Medulla oblongata (tissue), 1 donor: ENCODE measurements around the gene IVL.

ENCODE experiments used
- DNase-seq: peaks from one replicate; pipeline ENCODE4 v3.0.0-alpha.2; 2015; ENCODE audit errors: extremely low spot score

The IVL gene

DNA sequence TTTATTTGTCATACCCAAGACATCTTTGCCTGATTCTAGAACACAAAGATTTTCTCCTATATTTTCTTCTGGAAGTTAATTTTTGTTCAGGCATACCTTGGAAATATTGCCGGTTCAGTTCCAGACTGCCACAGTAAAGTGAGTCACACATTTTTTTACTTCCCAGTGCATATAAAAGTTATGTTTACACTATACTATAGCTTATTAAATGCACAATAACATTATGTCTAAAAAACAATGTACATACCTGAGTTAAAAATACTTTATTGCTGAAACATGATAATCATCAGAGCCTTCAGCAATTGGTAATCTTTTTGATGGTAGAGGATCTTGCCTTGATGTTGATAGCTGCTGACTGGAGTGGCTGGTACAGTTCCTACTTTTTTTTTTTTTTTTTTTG, 20.2 kb upstream of the IVL start:
- DNase-seq = no peak

DNA sequence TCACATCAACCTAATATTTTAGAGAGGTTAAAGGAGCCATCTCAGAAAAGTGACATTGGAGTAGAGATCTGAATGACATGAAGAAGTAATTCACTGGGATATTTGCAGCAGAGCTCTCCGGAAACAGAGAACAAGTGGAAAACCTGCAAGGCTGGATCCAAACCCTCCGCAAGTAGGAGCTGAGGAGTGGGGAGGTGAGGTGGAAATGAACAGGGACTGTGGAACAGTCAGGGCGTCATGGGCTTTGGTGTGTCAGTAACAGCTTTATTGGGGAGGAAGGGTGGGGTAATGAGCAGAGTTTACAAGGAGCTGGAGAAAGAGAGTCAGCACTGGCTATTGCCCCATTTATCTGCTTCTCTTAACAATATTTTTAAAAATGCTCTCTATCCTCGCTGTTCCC, 9.3 kb upstream of the IVL start:
- DNase-seq = no peak

DNA sequence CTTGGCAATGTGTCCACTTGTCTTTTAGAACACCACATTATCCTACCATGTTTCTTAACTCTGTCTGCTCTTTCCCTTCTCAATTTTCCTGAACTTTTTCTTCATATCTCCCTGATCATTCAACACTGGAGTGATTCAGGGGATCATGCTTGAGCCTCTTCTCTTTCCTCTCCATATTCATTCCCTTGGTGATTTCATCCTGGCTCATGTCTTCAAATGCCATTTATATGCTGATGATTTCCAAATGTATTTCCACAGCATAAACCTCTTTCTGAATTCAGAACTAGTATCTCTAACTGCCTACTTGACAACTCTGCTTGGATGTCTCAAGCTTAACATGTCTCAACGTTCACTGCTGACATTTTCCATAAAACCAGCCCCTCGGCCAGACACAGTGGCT, 8.5 kb upstream of the IVL start:
- DNase-seq = no peak

DNA sequence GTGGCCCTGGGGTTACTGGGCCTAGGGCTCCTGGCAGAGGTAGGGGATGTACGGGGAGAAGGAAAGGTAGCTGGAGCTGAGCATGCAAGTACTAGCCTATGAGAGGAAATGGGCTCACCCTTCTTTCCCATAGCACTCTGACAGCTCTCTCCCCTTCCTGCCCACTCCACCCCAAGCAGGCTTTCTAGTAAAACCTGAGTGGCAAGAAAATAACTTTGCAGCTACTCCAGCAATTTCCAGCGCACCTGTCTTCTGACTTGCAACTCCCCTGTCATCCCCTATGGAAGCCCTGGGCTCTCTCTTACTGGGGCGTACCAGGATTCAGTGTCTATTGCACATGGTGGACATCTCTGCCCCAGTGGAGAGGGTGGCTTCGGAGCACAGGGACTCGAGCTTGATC, 6.7 kb upstream of the IVL start:
- no peak for DNase-seq

DNA sequence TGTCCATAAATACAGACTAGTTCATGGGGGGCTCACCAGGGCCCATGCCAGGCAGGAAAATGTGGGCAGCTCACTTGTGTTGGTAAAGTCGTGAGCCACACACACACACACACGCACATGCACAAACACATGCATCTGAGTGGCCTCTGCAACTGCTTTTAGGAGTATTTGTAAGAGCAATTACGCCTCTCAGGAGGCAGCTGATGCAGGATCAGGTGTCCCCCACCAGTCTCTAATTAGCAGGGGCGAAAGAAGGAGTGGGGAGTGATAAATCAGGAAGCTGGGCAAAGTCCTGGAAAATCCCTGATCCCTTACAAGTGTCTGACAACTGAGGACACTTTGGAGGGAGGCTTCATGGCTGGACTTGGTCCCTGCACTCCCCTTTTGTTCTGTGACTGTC, 5.7 kb upstream of the IVL start:
- no peak for DNase-seq

DNA sequence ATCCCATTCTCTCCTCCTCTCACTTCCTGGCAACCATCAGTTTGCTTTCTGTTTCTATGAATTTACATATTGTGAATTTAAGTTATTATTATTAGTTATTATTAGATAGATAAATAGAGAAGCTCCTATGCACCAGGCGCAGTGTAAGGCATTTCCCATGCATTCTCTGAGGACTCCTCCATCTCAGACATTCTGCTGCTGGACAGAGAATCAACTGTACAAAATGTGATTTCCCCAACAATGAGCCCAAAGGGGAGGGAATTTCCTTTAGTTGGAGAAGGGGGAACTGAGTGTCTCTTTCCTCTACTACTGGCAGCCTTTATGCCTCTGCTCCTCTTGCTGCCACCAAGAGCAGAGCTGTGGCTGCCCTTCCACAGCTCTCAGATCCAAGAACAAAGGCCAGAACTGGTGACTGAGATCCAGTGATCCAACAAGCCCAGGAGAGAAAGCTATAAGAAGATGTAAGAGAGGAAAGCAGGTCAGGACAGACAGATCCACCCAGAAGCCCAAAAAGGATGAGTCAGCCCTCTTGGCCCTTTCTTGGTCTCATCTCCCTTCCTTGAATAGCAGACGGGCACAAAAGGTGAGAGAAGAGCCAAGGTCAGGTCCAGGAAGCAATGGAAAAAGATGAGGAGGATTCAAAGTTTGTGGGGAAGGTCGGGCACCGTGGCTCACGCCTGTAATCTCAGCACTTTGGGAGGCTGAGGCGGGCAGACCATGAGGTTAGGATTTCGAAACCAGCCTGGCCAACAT, 3.5 kb upstream of the IVL start:
- no peak for DNase-seq

DNA sequence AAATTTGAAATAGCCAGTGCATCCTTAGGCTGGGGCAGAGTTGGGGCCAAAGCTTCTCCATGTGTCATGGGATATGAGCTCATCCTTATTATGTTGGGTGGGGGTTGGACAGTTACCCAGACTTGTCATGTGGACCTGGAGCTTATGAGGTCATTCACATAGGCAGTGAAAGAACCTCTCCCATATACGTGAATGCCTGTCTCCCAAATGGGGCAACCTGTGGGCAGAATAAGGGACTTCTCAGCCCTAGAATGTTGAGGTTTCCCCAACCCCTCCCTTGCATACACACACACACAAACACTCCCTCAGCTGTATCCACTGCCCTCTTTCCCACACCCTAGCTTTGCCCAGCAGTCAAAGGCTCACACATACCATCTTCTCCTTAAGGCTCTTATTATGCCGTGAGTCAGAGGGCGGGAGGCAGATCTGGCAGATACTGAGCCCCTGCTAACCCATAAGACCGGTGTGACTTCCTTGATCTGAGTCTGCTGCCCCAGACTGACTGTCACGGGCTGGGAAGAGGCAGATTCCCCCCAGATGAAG, 2.3 kb upstream of the IVL start:
- no peak for DNase-seq

DNA sequence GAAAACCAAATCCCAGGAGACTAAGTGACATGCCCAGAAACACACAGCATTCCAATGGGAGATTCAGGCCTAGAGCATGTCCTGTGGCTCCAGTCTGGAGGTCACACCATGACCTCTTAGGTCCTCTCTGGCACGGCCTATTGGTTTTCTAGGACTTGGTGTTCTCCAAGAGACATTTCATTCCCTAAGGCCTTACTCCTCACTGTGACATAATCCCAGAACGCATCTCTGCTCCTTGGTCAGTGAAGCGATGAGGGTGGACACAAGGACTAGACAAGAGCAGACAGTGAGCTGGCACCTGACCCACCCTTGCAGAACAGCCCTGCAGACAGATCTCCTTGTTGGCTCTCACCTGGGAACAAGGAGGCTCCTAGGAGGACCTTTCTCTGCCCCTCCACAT, 860 bp downstream of the IVL start:
- no peak for DNase-seq

DNA sequence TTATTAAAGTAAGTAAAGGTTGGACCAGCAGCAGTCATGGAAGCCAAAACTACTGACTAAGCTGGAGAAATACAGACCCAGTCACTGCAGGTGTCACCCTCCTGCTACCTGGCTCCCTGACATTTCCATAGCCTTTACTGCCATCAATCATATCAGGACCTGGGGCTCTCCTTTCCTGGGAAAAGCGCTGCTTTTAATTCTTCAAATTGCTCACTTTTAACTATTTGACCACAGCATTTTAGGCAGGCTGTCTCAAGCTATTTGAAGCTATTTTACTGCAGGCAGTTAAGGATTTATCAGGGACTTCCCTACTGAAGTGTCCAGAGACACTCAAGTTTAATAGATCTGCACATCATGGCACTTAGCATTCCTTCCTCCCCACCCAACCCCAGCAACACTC, 4.1 kb downstream of the IVL start:
- DNase-seq = no peak

DNA sequence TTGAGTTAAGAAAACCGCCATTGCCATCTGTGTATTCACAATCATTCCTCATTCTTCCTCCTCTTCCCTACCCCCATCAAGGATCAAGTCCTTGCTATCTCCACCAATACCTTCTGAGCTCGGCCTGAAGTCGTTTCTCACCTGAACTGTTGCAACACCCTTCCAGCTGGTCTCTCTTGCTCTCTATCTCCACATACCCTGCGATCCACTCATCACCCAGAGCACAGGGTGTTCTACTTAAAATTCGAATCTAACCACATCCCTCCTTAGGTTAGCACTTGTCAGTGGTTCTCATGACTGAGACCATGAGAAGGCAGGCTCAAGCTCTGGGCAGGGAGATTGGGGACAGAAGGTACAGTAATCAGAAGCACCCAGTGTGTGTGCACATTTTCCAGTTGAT, 4.6 kb downstream of the IVL start:
- no peak for DNase-seq

DNA sequence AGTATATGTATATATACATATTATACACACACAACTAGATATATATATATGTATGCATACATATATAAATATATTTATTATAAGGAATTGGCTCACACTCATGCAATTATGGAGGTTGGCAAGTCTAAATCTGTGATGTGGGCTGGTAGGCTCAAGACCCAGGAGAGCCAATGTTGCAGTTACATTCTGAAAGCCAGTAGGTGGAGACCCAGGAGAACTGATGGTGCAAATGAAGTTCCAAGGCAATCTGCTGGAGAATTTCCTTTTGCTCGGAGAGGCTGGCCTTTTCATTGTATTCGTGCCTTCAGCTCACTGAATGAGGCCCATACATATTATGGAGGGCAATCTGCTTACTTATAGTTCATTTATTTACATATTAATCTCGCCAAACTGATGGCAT, 9.4 kb downstream of the IVL start:
- DNase-seq = peak; percentile 52

DNA sequence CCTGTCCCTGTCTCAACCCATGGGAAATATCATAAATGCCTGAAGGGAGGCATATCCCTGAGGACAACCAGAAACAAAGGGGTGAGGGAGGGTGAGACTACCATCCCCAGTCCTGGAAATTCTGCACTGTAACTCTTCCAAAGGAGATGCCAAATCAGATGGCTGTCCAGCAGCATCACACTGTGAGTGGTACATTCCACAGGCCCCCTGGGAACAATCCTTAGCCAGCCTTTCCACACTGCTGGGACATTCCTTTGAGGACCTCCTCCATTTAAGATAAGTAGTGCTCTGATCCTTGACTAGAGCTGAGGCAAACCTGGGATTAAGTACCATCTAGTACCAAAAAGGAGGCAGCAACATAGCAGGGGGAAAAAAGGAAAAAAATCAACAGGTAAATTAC, 10.7 kb downstream of the IVL start:
- DNase-seq = no peak

DNA sequence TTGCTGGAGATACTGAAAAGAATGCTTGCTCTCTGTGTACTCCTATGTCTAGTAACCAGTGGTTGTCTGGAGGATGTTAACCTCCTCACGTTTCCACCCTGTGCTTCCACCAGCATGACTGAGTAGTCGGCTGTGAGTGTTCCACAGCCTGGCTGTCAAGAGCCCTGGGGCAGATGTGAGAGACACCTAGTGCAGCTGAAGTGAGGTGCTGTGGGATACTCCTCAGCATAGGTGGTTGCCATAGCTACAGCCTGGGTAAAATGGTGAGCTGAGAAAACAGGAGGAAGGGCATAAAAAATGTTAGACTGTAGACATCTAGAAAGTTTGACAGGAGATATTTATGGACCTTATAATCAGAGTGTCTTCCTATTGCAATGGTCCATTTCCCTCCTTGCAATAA, 15.8 kb downstream of the IVL start:
- no peak for DNase-seq

DNA sequence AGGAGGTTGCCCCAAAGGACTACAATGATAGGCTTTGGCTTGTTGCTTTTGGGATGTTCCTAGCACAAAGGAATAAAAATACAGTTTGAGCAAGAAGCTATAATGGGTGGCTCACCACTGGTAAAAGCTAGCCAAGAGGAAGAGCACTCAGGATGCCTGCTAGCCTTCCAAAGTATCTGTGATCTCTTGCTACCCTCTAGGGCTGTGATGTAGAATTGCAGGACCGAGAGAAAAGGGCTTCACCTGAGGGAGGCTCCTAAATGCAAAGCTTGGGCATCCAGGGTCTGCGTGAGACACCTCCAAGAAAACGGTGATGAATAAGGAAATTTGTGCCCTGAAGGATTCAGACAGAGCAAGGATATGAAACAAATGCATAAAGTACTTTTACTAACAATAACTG, 17.7 kb downstream of the IVL start:
- DNase-seq = no peak

DNA sequence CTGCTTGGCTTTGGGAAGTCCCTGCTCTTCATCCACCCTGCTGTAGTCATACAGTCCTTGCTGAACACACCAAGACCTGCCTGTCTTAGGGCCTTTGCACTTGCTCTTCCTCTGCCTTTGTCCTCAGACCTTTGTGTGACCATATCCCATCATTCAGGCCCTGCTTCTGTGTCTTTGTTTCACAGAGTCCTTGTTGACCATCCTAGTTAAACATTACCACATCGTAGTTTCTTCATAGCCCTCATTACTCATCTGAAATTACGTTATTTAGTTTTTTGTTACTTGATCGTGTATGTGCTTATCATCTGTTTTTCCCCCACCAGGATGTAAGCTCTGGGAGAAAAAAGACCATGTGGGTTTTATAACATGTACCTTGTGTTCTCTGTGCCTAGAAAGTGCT, 20.3 kb downstream of the IVL start:
- no peak for DNase-seq

DNA sequence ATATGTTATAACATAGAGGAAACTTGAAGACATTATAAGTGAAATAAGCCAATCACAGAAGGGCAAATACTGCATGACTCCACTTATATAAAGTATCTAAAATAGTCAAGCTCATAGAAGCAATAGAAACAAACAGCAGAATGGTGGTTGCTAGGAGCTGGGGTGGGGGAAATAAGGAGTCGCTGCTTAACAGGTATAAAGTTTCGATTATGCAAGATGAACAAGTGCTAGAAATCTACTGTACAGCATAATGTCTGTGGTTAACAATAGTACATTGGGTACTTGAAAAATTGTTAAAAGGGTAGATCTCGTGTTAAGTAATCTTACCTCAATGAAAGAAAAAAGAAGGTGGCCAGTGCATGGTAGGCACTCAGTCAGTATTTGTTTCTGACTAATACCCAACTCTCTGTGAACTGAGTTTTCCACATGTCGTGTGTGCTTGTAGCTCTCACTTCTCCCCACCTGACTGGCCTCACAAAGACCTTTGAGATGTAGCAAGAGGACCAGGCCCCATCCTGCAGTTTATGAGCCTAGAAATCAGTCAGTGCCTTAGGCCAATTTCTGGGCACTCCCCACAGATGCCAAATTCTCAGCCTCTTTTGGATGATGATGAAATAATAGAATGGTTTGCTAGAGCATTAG, 23.9 kb downstream of the IVL start:
- DNase-seq = no peak

DNA sequence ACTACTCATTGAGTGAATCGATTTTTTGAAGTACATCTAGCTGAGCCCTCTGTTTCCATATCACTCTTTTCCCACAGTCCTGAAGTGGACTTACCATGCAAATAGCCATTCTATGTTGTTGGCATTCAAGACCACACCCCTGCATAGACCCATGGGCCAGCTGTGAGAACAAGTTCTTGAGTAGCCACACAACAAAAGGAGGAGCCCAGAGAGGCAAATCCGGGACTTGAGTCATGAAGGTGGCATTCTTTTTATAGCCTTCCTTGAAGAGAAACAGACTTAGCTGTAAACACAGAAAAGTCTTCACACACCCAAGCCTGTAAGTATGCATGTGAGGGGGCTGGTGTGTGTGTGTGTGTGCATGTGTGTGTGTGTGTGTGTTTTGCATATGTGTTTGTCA, 24.9 kb downstream of the IVL start:
- DNase-seq = no peak

DNA sequence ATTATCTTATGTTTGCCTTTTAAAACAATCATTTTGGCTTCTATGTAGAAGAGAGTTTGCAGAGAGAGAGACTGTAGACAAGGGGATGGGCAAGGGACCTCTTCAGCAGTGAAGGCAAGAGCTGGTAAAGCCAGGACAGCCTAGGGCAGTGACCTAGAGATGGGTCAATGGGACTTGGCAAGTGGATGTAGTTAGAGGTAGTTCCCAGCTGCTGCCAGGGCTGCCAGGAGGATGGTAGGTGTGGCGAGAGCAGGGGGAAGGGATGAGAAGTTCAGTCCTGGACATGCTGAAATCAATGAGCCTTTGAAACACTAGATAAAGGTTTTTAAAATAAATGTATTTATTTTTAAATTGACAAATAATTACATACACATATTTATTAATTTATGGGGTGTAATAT, 32.3 kb downstream of the IVL start:
- DNase-seq = no peak

DNA sequence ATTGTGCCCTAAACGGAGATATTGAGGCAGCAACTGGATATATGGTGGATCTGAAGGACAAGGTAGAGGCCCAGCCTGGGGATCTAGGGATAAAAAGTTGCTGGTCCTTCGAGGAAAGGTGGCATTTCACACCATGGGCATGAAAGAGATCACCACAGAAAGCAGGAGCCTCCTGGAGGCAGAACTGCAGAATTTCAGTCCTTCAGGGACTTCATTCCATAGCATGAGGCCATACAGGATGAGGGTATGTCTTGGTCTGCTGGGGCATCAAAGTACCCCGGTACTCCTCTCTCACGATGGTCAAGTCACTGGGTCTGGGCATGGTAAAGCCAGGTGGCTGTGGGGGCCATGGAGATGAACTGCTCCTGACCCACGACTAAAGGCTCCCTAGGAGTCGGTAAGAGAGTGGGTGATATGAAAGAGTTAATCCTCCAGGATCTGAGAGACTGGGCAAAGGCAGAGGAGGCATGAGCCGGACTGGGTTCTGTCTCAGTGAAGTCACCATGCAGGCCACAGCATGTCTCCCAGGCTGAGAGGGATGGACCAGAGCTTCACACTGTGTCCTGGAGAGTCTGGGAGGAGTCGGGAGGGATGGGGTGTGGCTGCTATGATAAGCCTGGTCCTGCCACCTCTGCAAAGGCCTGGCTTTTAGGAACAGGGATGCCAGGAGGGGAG, 32.8 kb downstream of the IVL start:
- DNase-seq = no peak

DNA sequence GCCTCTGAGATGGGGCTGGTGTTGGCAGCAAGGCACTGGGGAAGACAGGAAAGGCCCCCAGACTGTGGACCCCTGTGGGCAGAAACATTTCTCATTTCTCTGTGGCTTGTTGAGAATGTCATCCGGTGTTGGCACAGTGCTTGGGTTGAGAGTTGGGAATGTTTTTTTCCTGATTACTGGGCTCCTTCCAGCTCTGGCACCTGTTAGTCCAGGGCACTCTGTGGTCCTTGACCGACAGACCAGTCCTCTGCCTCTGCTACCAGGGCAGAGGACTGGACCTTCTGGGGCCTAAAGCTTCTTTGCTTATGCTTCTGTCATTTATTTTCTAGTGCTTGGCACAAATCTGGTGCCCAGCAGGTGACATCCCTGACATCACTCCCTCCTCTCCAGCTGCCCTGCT, 33.8 kb downstream of the IVL start:
- DNase-seq = no peak

DNA sequence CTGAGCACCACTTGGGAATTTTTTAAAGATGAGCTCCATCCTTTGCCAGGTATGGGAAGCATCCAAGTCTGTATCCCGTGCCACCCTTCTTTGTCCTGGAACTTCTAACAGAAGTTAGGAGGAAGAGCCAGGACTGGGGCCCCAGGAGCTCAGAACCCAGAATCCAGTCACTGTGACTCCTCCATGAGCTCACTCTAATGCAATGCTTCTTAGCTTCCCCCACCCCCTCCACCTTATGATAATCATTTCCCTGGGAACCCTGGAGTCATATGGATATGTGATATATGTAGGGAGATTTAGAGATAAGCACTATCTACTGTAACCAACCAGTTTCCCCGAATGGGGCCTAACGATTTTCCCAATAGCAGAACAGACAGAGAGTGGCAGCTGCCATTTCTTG, 37.9 kb downstream of the IVL start:
- no peak for DNase-seq

DNA sequence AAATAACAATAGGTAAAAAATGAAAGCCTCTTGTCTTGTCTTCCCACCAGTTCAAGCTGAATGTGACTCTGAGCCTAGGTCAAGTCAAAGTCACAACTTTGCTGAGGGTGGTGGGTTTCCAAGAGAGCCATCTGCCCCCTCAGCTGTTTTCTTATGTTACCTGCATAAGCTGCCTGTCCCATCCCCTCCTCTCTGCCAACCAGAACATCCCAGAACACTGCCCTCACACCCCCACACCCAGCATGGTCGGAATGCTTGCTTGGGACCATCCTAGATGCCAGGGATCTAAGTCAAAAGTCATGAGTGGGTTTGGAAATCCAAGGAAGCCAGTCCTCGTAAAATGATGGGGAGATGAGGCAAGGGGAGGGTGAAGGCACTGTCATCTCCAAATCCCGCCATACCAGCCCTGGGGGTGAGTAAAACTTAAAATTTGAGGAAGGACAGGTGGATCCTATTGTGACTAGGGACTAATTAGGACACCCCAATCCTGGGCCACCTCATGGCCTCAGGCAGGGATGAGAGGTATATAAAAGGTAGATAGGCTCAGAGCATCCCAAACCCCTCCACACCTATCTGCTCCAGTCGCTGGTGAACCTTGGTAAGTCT, 38.4 kb downstream of the IVL start, which contains the start of gene SPRR5:
SPRR5 (plus strand) TSS at position 556 of the 606 bp plus-strand sequence. CDS start 1,349 bp downstream, outside the sequence.
- DNase-seq = no peak
